TTC549 (cell line): ENCODE data around the gene VBP1.
A peak's percentile ranks its signal among the peaks of the same experiment; 100 is the strongest.
"Not testable (repeated sequence)": the region's sequence is repeated elsewhere in the genome, so short reads cannot be mapped to it uniquely, and the experiment has no call there.

ENCODE experiments used
- FAIRE-seq: peaks from 2 replicates; lab custom pipeline; 2012; peaks lifted over from hg19 to GRCh38; lab: Jason Lieb, UNC

VBP1 gene

GRCh38 chrX:155216179-155216939 lies at the start of gene VBP1:
VBP1 (plus strand) TSS chrX:155216460; CDS start chrX:155216483, 23 bp downstream.
- FAIRE-seq = peak; percentile 63

GRCh38 chrX:155169881-155170280 lies 46.4 kb upstream of the VBP1 start:
- FAIRE-seq = no peak

GRCh38 chrX:155179346-155179997 lies 36.8 kb upstream of the VBP1 start:
- no peak for FAIRE-seq

GRCh38 chrX:155188786-155189185 lies 27.5 kb upstream of the VBP1 start:
- FAIRE-seq = no peak

GRCh38 chrX:155211208-155211607 lies 5.1 kb upstream of the VBP1 start:
- FAIRE-seq = no peak

GRCh38 chrX:155213731-155214130 lies 2.5 kb upstream of the VBP1 start:
- no peak for FAIRE-seq

- FAIRE-seq = no peak
Measured at GRCh38 chrX:155215443-155216178, 649 bp upstream of the VBP1 start.

- no peak for FAIRE-seq
Measured at GRCh38 chrX:155216940-155217440, 730 bp downstream of the VBP1 start.

GRCh38 chrX:155218777-155219176 lies 2.5 kb downstream of the VBP1 start:
- FAIRE-seq = no peak

- FAIRE-seq = no peak
Measured at GRCh38 chrX:155221351-155221750, 5.1 kb downstream of the VBP1 start.

- not testable (repeated sequence) for FAIRE-seq
Measured at GRCh38 chrX:155223746-155224145, 7.5 kb downstream of the VBP1 start.

- FAIRE-seq = no peak
Measured at GRCh38 chrX:155225774-155226173, 9.5 kb downstream of the VBP1 start.

GRCh38 chrX:155231163-155231562 lies 14.9 kb downstream of the VBP1 start:
- no peak for FAIRE-seq

- no peak for FAIRE-seq
Measured at GRCh38 chrX:155235891-155236290, 19.6 kb downstream of the VBP1 start.

GRCh38 chrX:155237719-155238118 lies 21.5 kb downstream of the VBP1 start:
- no peak for FAIRE-seq

- no peak for FAIRE-seq
Measured at GRCh38 chrX:155242300-155242699, 26.0 kb downstream of the VBP1 start.

- FAIRE-seq = no peak
Measured at GRCh38 chrX:155246748-155247147, 30.5 kb downstream of the VBP1 start.

- no peak for FAIRE-seq
Measured at GRCh38 chrX:155247497-155247896, 31.2 kb downstream of the VBP1 start.

- no peak for FAIRE-seq
Measured at GRCh38 chrX:155251391-155251790, 35.1 kb downstream of the VBP1 start.

GRCh38 chrX:155259752-155260151 lies 43.5 kb downstream of the VBP1 start:
- FAIRE-seq = no peak

GRCh38 chrX:155262970-155263754 lies 46.9 kb downstream of the VBP1 start:
- no peak for FAIRE-seq
